SK-N-DZ (cell line): ENCODE measurements around the gene STING1.
"Not testable (repeated sequence)": the region's sequence is repeated elsewhere in the genome, so short reads cannot be mapped to it uniquely, and the experiment has no call there.

Experiments used
- DNase-seq: peaks from one replicate; pipeline ENCODE4 v3.0.0-alpha.2; 2015; ENCODE audit warnings: low spot score

Gene STING1

DNA sequence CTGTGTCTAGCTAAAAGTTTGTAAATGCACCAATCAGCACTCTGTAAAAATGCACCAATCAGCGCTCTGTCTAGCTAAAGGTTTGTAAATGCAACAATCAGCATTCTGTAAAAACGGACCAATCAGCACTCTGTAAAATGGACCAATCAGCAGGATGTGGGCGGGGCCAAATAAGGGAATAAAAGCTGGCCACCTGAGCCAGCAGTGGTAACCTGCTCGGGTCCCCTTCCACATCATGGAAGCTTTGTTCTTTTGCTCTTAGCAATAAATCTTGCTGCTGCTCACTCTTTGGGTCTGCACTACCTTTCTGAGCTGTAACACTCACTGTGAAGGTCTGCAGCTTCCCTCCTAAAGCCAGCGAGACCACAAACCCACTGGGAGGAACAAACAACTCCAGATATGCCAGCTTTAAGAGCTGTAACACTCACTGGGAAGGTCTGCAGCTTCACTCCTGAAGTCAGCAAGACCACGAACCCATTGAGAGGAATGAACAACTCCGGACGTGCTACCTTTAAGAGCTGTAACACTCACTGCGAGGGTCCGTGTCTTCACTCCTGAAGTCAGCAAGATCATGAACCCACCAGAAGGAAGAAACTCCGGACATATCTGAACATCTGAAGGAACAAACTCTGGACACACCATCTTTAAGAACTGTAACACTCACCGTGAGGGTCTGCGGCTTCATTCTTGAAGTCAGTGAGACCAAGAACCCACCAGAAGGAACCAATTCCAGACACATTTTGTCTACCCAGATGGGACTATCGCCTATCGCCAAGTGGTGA is 20.7 kb upstream of the STING1 start:
- not testable (repeated sequence) for DNase-seq

- DNase-seq, result no peak
These were observed 18.8 kb upstream of the STING1 start for GRCh38 chr5:139501381-139501780.

DNA sequence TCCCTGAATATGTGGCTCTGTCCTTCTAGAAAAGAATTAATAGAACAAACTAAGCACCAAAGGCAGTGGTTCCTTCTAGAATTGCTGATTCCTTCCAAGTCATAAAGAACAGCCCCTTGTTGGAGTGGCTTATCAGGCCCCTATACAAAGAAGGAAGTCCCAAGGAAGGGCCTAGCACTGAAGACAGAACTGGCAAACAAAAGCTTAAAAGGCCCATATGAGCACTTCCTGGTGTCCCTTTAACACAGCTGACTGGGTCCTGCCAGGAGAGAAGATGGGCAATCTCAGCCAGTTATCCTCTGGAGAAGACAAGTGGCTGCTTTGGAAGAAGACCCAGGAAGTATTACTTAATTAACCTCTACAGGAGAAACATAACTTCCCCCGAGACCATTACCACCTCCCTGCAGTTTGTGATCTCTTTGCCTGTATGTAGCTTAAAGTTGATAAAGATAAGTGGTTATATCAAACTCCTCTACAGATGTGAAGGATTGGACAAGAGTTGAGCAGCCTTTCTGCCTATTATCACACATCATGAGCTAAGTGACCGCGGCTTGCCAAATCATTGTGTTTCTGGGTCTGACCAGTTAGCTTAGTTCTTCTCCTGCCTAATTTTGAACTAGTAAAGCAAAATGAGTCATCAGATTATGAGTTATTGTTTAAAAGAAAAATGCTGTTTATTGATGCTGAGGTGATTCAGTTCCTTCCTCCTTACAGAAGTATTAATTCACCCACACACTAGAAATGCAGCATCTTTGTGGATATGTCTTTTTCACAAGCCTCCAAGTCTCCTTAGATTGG is 13.3 kb upstream of the STING1 start:
- no peak for DNase-seq

- DNase-seq, result no peak
These were observed 12.3 kb upstream of the STING1 start for GRCh38 chr5:139494832-139495231.

DNA sequence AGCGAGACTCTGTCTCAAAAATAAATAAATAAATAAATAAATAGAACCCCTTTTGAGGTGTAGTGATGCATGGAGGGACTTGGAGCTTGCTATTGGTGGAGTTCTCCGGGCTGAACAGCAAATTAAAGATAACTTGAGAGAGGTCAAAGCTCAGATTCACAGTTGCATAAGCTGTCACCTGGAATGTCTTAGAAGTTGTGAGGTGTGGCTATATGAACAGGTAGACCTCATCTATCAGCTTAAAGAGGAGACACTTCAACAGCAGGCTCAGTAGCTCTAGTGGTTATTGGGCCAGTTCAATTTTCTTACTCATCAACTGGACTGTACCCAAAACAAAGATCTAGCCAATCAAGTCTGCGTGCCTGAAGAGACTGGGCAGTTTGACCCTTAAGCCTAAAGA is 11.7 kb upstream of the STING1 start:
- DNase-seq, result no peak

DNA sequence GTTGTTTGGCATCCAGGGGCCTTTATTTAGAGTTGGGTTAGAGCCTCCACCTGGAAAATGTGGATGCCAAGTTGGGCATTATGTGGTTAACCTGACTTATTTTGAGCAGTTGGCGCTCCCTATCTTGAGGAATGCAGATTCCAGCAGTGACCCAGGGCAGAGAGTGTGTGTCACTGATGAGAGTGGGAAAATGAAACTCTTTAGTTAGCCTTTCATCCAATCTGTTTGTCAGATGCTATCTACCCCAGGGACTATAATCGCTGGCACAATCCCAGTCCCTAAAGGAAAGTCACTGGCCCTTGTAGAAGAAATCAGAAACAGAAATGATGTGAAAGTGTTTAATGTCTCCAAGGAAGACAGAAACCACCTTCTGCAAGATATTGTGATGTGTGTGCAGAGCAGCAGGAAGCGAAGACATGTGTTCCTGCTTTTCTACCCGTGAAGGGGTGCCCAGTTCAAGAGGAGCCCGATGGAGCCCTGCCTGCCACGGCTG is 10.2 kb upstream of the STING1 start:
- no peak for DNase-seq

DNA sequence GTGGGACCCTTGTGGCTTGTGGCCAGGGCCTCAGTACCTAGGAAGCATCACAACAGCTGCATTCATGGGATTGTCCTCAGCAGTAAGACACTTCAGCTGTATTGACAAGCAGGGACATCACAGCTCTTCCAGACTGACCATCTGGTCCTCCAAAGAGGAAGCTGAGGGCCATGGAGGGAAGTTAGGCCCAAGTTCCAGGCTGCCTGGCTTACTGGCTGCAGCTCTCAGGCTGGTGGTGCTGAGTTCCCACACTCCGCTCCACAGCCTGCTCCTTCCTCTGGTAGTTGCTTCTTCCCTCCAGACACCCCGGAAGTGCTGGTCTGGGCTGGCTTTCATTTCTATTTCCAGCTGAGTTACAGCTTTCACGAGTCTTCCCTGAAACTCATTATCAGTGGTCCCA is 5.7 kb upstream of the STING1 start:
- no peak for DNase-seq

- DNase-seq, result peak; percentile 47
These were observed 3.6 kb upstream of the STING1 start for GRCh38 chr5:139486201-139486600.

DNA sequence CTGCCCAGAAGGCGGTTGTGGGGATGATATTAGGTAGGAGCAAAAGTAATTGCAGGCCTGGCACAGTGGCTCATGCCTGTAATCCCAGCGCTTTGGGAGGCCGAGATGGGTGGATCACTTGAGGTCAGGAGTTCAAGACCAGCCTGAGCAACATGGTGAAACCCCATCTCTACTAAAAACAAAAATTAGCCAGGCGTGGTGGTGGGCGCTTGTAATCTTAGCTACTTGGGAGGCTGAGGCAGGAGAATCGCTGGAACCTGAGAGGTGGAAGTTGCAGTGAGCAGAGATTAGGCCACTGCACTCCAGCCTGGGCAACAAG is 291 bp upstream of the STING1 start:
- DNase-seq, result not testable (repeated sequence)

DNA sequence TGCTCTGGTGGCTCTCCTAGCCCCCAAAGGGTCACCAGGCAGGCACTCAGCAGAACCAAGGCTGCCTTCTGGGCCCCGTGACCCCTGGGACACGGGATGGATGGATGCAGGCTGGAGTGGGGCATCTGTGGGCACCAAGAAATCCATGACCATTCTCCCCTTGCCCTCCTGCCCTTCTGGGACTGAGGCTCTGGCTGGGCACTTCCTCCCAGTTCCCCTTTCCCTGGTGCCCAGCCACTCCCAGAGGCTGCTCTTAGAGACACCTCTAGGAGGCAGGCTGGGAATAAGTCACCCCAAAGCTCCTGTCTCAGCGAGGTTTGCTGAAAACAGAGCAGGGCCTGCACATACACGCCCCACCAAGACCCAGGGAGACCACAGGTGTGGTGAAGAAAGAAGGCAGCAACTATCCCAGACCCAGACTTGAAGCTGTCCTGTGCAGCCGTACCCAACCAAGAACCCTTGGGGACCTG is 943 bp downstream of the STING1 start:
- no peak for DNase-seq

DNA sequence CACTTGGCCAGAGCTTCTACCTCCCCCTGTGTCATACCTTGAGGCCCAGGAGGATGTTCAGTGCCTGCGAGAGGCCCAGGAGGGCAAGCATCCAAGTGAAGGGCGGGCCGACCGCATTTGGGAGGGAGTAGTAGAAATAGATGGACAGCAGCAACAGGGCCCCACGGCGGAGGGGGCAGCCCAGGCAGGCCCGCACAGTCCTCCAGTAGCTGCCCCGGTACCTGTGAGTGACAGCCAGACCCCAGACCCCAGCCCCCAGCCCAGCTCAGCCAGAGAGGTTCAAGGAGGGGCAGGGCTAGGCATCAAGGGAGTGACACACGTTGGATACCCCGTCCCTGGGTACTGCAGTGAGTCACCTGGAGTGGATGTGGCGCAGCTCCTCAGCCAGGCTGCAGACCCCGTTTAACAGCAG is 1.4 kb downstream of the STING1 start:
- no peak for DNase-seq

DNA sequence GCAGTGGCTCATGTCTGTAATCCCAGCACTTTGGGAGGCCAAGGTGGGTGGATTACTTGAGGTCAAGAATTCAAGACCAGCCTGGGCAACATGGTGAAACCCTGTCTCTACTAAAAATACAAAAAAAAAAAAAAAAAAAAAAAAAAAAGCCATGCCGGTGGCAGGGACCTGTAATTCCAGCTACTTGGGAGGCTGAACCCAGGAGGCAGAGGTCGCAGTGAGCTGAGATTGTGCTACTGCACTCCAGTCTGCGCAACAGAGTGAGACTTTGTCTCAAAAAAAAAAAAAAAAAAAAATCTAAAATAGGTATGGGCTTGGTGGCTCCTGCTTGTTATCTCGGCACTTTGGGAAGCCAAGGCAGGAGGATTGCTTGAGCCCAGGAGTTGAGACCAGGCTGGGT is 2.8 kb downstream of the STING1 start:
- not testable (repeated sequence) for DNase-seq

DNA sequence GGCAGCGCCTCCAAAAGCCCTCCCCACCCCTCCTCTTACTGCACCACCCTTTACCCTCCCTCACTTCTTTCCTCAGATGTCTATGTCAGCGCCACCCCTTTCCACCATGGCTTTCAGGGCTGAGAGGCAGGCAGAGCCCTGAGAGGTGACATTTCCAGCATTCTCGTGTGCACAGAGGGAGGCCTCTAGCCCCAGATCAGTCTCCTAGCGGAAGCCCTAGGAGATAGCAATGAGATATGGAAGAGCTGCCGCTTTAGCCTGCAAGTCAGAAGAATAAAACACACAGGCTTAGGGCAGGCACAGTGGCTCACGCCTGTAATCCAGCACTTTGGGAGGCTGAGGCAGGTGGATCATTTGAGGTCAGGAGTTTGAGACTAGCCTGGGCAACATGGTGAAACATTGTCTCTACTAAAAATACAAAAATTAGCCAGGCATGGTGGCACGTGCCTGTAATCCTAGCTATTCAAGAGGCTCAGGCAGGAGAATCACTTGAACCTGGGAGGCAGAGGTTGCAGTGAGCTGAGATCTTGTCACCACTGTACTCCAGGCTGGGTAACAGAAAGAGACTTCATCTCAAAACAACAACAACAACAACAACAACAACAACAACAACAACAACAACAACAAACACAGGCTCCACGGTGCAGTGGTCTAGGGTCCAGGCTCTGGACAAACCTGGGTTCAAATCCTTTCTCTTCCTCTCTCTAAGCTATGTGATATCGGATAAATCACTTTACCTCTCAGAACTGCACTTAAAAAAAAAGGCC is 3.7 kb downstream of the STING1 start:
- DNase-seq, result peak; percentile 31

- DNase-seq, result no peak
These were observed 6.5 kb downstream of the STING1 start for GRCh38 chr5:139475865-139476617.

- no peak for DNase-seq
These were observed 7.4 kb downstream of the STING1 start for GRCh38 chr5:139474890-139475791.

DNA sequence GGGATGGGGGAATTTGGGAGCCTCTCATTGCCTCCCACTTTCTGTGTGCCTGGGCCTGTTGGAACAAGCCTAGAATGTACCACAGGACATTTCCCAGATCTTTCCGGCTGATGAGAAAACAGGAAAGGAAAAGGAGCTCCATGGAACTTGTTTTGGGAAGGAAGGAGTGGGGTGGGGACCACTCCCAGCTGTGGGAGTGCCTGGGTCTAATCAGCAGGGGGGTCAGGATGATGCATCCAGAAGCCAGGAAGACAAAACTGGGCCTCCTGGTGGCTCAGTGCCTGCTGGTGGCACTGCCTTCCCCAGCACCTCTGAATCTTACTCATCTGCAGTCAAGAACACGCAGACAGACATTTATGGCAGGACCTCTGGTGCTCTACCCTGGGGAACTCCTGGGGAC is 9.0 kb downstream of the STING1 start:
- no peak for DNase-seq

DNA sequence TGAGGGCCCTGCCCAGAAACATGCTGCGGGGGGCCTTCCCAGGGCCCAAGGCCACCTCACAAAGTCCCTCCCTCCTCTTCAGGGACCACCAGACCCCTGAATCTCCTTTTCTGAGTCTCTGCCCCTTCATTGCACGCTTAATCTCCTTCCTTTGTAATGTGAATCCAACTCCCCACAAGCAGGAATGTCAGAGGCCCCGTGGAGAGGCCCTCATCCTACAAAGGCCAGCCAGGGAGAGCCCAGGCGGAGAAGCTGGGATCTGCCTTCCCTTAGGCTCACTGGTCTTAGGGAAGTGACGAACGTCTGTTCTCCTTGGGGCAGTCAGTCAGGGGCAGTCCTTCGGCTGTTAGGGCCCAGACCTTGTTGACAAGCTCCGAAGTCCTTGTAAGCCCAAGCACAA is 9.5 kb downstream of the STING1 start:
- no peak for DNase-seq

DNA sequence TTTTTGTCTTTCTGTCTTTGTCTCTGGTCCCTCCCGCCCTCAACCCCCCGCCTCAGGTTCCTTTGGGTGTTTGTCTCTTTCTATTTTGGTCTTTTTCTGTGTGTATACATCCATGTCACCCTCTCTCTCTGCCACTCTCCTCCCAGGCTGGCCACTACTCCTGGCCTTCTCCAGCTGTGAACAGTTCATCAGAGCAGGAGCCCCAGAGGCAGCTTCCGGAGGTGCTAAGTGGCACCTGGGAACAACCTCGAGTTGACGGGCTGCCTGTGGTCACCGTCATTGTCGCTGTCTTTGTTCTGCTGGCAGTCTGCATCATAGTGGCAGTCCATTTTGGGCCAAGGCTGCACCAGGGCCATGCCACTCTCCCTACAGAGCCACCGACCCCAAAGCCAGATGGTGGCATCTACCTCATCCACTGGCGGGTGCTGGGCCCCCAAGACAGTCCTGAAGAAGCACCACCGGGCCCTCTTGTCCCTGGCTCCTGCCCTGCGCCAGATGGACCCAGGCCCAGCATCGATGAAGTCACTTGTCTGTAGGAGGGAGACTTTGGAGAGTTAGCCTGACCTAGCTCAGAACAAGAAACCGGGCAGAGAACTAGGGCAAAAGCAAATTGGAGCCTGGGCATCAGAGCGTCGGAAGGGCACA is 10.1 kb downstream of the STING1 start:
- DNase-seq, result no peak

DNA sequence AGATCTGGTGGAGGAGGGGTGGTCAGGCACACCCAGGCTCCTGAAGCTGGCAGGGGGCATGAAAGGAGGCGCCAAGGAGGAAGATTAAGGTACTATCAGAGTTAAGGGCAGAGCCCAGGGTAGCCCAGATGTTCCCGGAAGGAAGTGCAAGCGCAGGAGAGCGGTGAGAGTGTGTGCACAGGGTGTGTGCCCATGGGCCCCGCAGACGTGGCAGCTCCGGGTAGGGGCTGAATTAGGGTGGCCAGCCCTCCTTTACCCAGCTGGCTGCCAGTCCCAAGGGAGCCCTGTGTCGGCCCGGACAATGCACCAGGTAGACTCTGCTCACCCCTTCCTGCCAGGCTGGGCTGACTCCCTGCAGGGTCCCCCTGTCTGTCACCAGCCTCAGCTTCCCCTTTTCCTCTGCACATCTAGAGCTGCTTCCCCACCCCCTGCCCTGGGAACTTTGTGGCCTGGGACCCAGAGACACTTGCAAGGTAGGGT is 11.7 kb downstream of the STING1 start, which contains the start of gene SMIM33:
Gene SMIM33, plus strand, starts transcription at position 184 of the 480 bp plus-strand sequence. Its CDS starts 118 bp downstream, at position 302.
- no peak for DNase-seq
